ENCODE data around the gene STRC.
"Not testable (repeated sequence)": the region's sequence is repeated elsewhere in the genome, so short reads cannot be mapped to it uniquely, and the experiment has no call there.

The STRC gene

DNA sequence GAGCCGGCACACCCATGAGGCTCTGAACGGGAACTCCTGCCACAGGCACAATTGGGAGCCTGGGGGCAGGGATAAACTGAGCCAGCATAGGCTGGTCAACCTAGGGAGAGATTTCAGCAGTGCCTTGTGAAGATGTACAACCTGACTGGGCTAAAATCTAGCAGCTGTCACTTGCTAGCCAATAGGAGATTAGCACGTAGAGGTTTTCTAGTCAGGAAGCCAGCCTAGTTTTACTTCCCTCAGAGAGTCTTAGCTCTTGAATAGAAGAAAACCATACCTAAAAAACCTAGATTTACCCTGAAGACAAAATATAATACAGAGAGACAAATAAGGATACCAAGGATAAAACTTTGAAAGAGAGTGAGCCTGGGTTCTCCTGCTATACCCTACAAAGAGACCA lies 55.8 kb downstream of the STRC start:
- DNase-seq: not testable (repeated sequence)

GRCh38 chr15:43552986-43553385 lies 65.6 kb downstream of the STRC start:
- DNase-seq: no peak

GRCh38 chr15:43552256-43552655 lies 66.3 kb downstream of the STRC start:
- DNase-seq: no peak

DNA sequence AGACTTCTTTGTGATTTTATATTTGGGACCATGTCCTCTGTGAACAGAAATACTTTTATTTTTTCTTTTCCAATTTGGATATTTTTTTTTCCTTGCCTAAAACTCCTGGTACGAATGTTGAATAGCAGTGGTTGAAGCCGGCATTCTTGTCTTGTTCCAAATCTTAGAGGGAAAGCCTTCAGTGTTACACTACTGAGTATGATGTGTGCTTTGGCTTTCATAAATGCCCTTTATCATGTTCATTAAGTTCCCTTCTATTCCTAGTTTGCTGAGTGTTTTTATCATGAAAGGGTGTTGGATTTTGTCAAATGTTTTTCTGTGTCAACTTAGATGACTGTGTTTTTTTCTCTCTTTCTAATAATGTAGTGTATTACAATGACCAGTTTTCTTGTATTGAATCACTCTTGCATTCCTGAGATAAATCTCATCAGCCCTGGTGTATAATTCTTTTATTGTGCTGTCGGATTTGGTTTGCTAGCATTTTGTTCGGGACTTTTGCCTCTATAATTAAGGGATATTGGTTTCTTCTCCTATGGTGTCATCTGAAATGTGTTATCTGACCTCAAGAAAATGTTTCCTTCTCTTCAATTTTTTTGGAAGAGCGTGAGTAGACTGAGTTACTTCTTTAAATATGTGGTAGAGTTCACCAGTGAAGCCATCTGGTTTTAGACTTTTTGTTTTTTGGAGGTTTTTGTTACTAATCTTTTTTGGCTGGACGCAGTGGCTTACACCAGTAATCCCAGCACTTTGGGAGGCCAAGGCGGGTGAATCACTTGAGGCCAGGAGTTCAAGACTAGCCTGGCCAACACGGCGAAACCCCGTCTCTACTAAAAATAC lies 67.9 kb downstream of the STRC start:
- DNase-seq: no peak
